Measurements from ENCODE around the gene OXTR. TPM values are rescaled to one million over a fixed set of nuclear protein-coding genes. Genes with fewer than 3 reads are reported as not detected.

Gene OXTR
- polyA plus RNA-seq, 4 donors: 0.22 to 0.93 (median 0.39) TPM; not detected in 1

- Histone ChIP-seq H3K27ac (ENCODE audit: low read depth in 1 of 3, low read length in 2 of 3) (no peak overlapping the region), H3K4me1 (ENCODE audit: control insufficient read depth in 3 of 3, insufficient read depth in 2 of 3, low read depth in 1 of 3, low read length in 2 of 3) (no peaks in the 10 kb centered on the region), H3K9me3 (ENCODE audit: control insufficient read depth in 2 of 2, insufficient read depth in 1 of 2, low read depth in 1 of 2, low read length in 1 of 2) (peaks cover 0 to 4% of the 10 kb centered on the region in 2 donors), H3K36me3 (ENCODE audit: control insufficient read depth in 3 of 3, insufficient read depth in 2 of 3, low read depth in 1 of 3, low read length in 3 of 3) (no peaks in the 10 kb centered on the region), H3K27me3 (ENCODE audit: control insufficient read depth in 3 of 3, insufficient read depth in 3 of 3, low read length in 3 of 3) (no peaks in the 10 kb centered on the region), H3K4me3 (ENCODE audit: low read depth in 1 of 3, low read length in 3 of 3) (no peak overlapping the region)
- no peak for DNase-seq
- 27 to 40% (median 32%) methylated on average over 3 of the region's 3 CpGs for WGBS, 3 donors
- FAIRE-seq: no peak
These were observed 66.9 kb downstream of the OXTR start for GRCh38 chr3:8702560-8702959.

Other genes starting within 250 kb of the OXTR start
- 100 to 1,000 TPM in 2 of 4 donors, 10 to 100 TPM in 2; 15.8 to 308 (median 121) TPM for gene SSUH2, start 124.8 kb downstream of the OXTR start, polyA plus RNA-seq
- under 1 TPM in 2 of 4 donors, not detected in 2; 0.16 to 0.96 TPM for gene CAV3, start 35.8 kb downstream of the OXTR start, polyA plus RNA-seq
- 10 to 100 TPM in 1 of 4 donors, 1 to 10 TPM in 3; 5.5 to 16.3 (median 8.1) TPM for gene RAD18, start 193.9 kb upstream of the OXTR start, polyA plus RNA-seq

Data from small intestine (tissue), 7 donors.